SW 1271 (cell line): ENCODE data around the gene RHBDD1.

Source experiments
- DNase-seq, 2 experiments: peaks; one replicate each; lab custom pipeline; 2025; lab: John Stamatoyannopoulos, UW

The RHBDD1 gene

GRCh38 chr2:226845386-226846116 is 9.7 kb downstream of the RHBDD1 start:
- DNase-seq = no peak

GRCh38 chr2:226847090-226847489 is 11.2 kb downstream of the RHBDD1 start:
- no peak for DNase-seq

- no peak for DNase-seq
These were observed 11.7 kb downstream of the RHBDD1 start for GRCh38 chr2:226847511-226847910.

- no peak for DNase-seq
These were observed 13.5 kb downstream of the RHBDD1 start for GRCh38 chr2:226849349-226849748.

- DNase-seq = no peak
These were observed 14.2 kb downstream of the RHBDD1 start for GRCh38 chr2:226850024-226850423.

- no peak for DNase-seq
These were observed 19.9 kb downstream of the RHBDD1 start for GRCh38 chr2:226855787-226856186.

GRCh38 chr2:226860087-226860486 is 24.2 kb downstream of the RHBDD1 start:
- DNase-seq = no peak

- no peak for DNase-seq
These were observed 26.8 kb downstream of the RHBDD1 start for GRCh38 chr2:226862623-226863022.

- DNase-seq = no peak
These were observed 29.4 kb downstream of the RHBDD1 start for GRCh38 chr2:226865273-226865672.

GRCh38 chr2:226865710-226866109 is 29.9 kb downstream of the RHBDD1 start:
- no peak for DNase-seq

- no peak for DNase-seq
These were observed 32.7 kb downstream of the RHBDD1 start for GRCh38 chr2:226868331-226869162.

- DNase-seq = no peak
These were observed 33.5 kb downstream of the RHBDD1 start for GRCh38 chr2:226869371-226869770.

GRCh38 chr2:226873051-226873620 is 37.3 kb downstream of the RHBDD1 start:
- DNase-seq = no peak

GRCh38 chr2:226873826-226874225 is 38.0 kb downstream of the RHBDD1 start:
- DNase-seq = no peak

- DNase-seq = no peak
These were observed 38.9 kb downstream of the RHBDD1 start for GRCh38 chr2:226874749-226875148.

- no peak for DNase-seq
These were observed 39.8 kb downstream of the RHBDD1 start for GRCh38 chr2:226875438-226876225.

- DNase-seq = no peak
These were observed 41.6 kb downstream of the RHBDD1 start for GRCh38 chr2:226877491-226877890.

GRCh38 chr2:226881287-226881686 is 45.4 kb downstream of the RHBDD1 start:
- DNase-seq = no peak

GRCh38 chr2:226882606-226883005 is 46.8 kb downstream of the RHBDD1 start:
- no peak for DNase-seq

- no peak for DNase-seq
These were observed 47.5 kb downstream of the RHBDD1 start for GRCh38 chr2:226883296-226883795.

GRCh38 chr2:226884166-226884565 is 48.3 kb downstream of the RHBDD1 start:
- no peak for DNase-seq
